GM12875 (cell line): ENCODE results near the gene PARP14.
"Not testable (repeated sequence)": the region's sequence is repeated elsewhere in the genome, so short reads cannot be mapped to it uniquely, and the experiment has no call there.

ENCODE experiments used
- H3K4me3 ChIP-seq: one replicate; pipeline ENCODE4 v1.5.1; 2011; ENCODE audit warnings: low read depth, low read length, control low read depth
- CTCF ChIP-seq: IDR thresholded peaks from 2 replicates; pipeline ENCODE4 v1.5.1; 2011; ENCODE audit warnings: low read depth, mild to moderate bottlenecking, control low read depth, inconsistent platforms, low read length, moderate library complexity, borderline replicate concordance; ENCODE audit not compliant: insufficient read depth

The PARP14 gene

GRCh38 chr3:122700193-122700592 is 19.6 kb downstream of the PARP14 start:
- no peak overlapping the region for H3K4me3 ChIP-seq
- no peak for TF ChIP-seq CTCF

- H3K4me3 ChIP-seq = no peak overlapping the region
These were observed 24.7 kb downstream of the PARP14 start for GRCh38 chr3:122705379-122705778.

DNA sequence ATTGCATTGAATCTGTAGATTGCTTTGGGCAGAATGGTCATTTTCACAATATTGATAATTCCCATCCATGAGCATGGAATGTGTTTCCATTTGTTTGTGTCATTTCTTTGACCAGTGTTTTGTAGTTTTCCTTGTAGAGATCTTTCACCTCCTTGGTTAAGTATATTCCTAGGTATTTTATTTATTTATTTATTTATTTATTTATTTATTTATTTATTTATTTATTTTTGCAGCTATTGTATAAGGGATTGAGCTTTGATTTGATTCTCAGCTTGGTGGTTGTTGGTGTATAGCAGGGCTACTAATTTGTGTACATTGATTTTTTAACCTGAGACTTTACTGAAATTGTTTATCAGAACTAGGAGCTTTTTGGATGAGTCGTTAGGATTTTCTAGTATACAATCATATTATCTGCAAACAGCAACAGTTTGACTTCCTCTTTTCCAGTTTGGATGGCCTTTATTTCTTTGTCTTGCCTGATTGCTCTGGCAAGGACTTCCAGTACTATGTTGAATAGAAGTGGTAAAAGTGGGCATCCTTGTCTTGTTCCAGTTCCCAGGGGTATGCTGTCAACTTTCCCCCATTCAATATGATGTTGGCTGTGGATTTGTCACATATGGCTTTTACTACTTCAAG is 30.1 kb downstream of the PARP14 start:
- H3K4me3 ChIP-seq = not testable (repeated sequence)

More at GRCh38 chr3:122705379-122705778, 24.7 kb downstream of the PARP14 start:
- TF ChIP-seq CTCF = no peak

DNA sequence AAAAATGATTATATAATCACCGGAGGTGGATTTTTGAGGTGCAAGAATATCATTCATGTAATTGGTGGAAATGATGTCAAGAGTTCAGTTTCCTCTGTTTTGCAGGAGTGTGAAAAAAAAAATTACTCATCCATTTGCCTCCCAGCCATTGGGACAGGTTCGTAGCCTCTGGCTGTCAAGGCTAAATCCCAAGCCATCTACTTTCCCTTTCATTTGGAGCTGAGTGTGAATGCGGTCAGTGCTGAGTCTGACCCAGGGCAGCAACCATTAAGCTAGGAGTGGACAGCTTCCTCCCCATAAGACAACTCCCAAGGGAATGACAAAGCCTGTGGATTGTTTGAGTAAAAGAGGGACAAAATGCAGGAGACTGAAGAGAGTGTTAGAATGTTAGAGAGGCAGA is 33.6 kb downstream of the PARP14 start:
- TF ChIP-seq CTCF = no peak
- H3K4me3 ChIP-seq = no peak overlapping the region

- no peak for TF ChIP-seq CTCF
- H3K4me3 ChIP-seq = no peak overlapping the region
These were observed 36.0 kb downstream of the PARP14 start for GRCh38 chr3:122716667-122717066.

GRCh38 chr3:122719273-122719921 is 38.8 kb downstream of the PARP14 start:
- no peak for TF ChIP-seq CTCF
- no peak overlapping the region for H3K4me3 ChIP-seq

GRCh38 chr3:122725106-122725505 is 44.5 kb downstream of the PARP14 start:
- no peak overlapping the region for H3K4me3 ChIP-seq
- TF ChIP-seq CTCF = no peak

- H3K4me3 ChIP-seq = no peak overlapping the region
- no peak for TF ChIP-seq CTCF
These were observed 46.7 kb downstream of the PARP14 start for GRCh38 chr3:122727294-122727693.
